Measurements from ENCODE around the gene PACS1.

Gene PACS1

DNA sequence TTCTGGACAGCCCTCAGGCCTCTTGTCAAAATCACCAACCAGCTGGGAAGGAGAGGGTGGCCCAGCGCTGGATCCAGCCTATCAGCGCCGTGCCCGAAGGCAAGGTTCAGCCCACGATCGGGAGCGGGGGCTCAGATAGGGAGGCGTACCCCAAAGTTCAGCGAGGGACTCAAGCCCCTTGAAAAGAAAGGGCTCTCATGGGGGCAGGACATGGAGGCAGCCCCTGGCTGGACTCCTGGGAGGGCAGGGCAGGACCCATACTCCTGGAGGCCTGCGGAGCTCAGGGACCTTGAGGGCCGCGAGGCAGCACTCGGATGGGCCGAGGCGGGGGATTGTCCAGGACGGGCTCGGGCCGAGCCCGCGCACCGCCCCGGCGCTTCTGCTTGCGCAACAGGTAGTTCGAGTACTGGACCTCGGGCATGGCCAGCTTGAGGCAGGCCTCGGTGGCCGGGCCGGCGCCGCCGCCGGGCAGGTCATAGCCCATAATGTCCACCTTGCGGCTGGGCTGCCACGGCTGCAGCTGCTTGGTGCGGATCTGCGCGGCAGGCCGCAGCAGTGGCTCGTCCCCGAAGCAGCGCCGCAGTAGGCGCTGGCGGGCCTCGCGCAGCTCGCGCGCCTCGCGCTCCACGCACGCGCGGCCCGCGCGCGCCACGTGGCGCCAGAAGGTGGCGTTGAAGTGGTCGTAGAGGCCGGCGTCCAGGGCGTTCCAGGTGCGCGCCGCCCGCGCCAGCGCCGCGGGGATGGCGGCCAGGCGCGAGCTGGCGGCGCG lies 27.7 kb upstream of the PACS1 start:
- no peak overlapping the region for H3K4me3 ChIP-seq (ENCODE audit: low read depth, low read length)
- DNase-seq (ENCODE audit: low read depth, low spot score) = no peak
- TF ChIP-seq, protein P1, sequence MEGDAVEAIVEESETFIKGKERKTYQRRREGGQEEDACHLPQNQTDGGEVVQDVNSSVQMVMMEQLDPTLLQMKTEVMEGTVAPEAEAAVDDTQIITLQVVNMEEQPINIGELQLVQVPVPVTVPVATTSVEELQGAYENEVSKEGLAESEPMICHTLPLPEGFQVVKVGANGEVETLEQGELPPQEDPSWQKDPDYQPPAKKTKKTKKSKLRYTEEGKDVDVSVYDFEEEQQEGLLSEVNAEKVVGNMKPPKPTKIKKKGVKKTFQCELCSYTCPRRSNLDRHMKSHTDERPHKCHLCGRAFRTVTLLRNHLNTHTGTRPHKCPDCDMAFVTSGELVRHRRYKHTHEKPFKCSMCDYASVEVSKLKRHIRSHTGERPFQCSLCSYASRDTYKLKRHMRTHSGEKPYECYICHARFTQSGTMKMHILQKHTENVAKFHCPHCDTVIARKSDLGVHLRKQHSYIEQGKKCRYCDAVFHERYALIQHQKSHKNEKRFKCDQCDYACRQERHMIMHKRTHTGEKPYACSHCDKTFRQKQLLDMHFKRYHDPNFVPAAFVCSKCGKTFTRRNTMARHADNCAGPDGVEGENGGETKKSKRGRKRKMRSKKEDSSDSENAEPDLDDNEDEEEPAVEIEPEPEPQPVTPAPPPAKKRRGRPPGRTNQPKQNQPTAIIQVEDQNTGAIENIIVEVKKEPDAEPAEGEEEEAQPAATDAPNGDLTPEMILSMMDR (IDR thresholded peaks at IDR 0.05; ENCODE audit: insufficient read depth, low read length, missing control alignments) = no peak
- POLR2A ChIA-PET = interaction anchor here (1.3 kb wide), 1 partner anchor 10 kb away, joined by 3 read pairs; the partner anchor contains the start of gene SF3B2
- CTCF ChIA-PET = interaction anchor here (1.1 to 8.5 kb wide), 7 partner anchors 9 to 76 kb away, joined by 3 to 118 read pairs (median 52); partner anchors contain the start of genes CATSPER1, PACS1 and SF3B2

GRCh38 chr11:66042996-66043906 lies 26.8 kb upstream of the PACS1 start:
- no peak for DNase-seq (ENCODE audit: low read depth, low spot score)
- POLR2A ChIA-PET = no interaction called here
- CTCF ChIA-PET = interaction anchor here (0.9 to 8.5 kb wide), 10 partner anchors 8 to 157 kb away, joined by 3 to 118 read pairs (median 27); partner anchors contain the start of genes CATSPER1, FIBP, PACS1 and SF3B2
- TF ChIP-seq, protein P1 (IDR thresholded peaks at IDR 0.05; ENCODE audit: insufficient read depth, low read length, missing control alignments) = no peak
- no peak overlapping the region for H3K4me3 ChIP-seq (ENCODE audit: low read depth, low read length)

DNA sequence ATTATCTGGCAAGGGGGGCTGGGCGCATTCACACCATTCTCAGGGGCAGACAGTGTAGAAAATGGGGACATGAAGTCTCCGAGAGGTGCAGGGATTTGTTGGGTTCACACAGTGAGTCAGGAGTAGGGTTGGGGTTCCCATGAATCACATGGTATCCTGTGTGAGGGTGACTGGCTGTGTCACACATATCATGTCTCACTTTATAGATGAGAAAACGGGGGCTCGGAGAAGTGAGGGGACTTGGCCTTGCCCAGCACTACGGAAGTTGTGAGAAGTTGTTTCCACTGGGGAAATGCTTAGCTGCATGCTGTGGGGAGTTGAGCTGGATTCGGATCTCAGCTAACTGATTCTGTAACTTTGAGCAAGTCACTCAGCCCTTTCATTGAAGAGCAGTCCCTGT lies 25.3 kb upstream of the PACS1 start:
- POLR2A ChIA-PET = interaction anchor here (0.8 kb wide), 1 partner anchor 129 kb away, joined by 3 read pairs; no protein-coding TSS in a partner anchor

DNA sequence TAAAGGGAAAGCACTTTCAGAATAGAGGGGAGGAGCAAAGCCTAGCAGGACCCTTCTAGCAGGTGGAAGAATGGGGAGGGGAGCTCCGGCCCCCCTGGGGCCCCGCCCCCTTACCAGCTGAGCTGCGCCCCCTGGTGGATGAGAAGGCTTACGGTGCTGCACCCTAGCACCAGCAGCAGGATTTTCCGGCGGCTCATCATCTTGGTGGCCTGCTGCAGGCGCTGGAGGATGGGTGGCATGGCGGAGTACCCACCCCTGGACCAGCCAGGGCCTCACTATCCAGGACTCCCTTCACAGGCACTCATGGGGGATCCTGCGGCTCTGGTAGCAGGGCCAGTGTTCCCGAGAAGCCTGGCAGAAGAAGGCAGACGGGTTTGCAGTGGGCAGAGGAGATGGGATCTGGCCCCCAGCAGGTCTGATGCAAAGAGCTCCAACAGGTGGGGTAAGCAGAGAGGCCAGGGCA lies 24.9 kb upstream of the PACS1 start:
- H3K4me3 ChIP-seq (ENCODE audit: low read depth, low read length) = no peak overlapping the region
- ChIA-PET POLR2A (interaction anchor here (0.8 kb wide), 1 partner anchor 129 kb away, joined by 3 read pairs; no protein-coding TSS in a partner anchor), CTCF (interaction anchor here (0.5 to 8.5 kb wide), 38 partner anchors 9 to 340 kb away, joined by 3 to 118 read pairs (median 4); partner anchors contain the start of genes CATSPER1, FIBP, KAT5 and PACS1)
- no peak for DNase-seq (ENCODE audit: low read depth, low spot score)
- TF ChIP-seq, protein P1 (IDR thresholded peaks at IDR 0.05; ENCODE audit: insufficient read depth, low read length, missing control alignments) = peak; percentile 93

More for the DNA sequence above, 25.3 kb upstream of the PACS1 start:
- no peak for DNase-seq (ENCODE audit: low read depth, low spot score)
- CTCF ChIA-PET = interaction anchor here (0.7 to 8.5 kb wide), 32 partner anchors 9 to 340 kb away, joined by 3 to 118 read pairs (median 6); partner anchors contain the start of genes CATSPER1, FIBP, KAT5 and PACS1
- no peak overlapping the region for H3K4me3 ChIP-seq (ENCODE audit: low read depth, low read length)
- TF ChIP-seq, protein P1 (IDR thresholded peaks at IDR 0.05; ENCODE audit: insufficient read depth, low read length, missing control alignments) = no peak

DNA sequence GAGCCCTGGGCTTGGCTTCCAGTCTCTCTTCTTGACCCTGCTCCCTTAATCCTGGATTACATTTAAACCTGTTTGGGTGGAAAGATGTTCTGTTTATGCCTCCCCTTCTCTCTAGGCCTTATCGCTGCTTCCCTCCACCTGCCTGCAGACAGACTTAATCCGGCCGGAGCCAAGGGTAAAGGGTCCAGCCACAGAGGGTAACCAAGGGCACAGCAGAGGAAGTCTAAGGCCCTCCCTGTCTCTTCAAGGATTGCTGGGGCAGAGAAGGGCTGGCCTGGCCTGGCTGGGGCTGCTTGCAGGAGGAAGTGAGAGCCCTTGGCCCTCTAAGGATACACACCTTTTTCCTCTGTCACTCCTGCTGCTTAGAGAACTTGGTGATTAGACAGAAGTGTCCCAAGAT lies 23.2 kb upstream of the PACS1 start:
- ChIA-PET POLR2A (no interaction called here), CTCF (interaction anchor here (1.6 to 8.5 kb wide), 6 partner anchors 11 to 327 kb away, joined by 3 to 118 read pairs (median 66); partner anchors contain the start of genes CATSPER1, FIBP, PACS1 and RNASEH2C)
- DNase-seq (ENCODE audit: low read depth, low spot score) = no peak
- TF ChIP-seq, protein P1 (IDR thresholded peaks at IDR 0.05; ENCODE audit: insufficient read depth, low read length, missing control alignments) = no peak
- H3K4me3 ChIP-seq (ENCODE audit: low read depth, low read length) = no peak overlapping the region
